Measurements from ENCODE around the gene MAMDC2.

Gene MAMDC2

DNA sequence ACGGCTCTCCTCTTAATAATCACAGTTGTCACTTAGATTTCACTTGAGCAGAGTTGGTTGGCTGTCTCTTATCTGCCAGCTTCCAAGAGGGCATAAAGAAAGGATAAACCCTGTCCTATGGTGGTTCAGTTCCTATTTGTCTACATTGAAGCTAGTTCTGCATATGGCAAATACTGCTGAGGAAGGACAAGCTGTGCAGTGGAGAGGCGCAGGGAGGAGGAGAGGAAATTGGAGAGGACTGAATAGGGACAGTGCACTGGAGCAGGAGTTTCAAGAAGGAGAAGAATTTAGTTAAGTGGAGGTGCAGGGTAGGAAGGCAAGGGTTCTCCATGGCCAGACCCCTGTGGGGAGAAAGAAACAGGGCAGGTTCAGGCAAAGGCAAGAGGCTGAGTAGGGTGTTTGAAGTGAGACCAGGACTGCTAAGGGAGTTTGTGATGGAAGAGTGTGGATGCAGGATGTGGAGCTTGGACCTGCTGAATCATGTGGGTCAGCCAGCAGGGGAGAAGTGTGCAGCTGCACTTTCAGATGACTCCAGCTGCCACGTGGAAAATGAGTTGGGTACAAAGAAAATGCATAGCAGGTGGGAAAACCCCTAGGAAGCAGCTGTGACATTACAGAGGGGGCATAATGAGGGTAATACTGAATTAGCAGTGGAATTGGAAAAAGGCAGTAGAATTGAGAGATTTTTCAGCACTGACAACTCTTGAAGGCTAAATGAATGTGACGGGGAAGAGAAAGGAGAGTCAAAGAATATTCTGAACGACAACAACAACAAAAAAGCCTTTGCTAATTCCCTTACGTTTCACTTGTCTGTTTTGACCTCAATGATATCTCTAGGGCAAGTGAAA lies 66.8 kb downstream of the MAMDC2 start:
- DNase-seq: peak; percentile 11

DNA sequence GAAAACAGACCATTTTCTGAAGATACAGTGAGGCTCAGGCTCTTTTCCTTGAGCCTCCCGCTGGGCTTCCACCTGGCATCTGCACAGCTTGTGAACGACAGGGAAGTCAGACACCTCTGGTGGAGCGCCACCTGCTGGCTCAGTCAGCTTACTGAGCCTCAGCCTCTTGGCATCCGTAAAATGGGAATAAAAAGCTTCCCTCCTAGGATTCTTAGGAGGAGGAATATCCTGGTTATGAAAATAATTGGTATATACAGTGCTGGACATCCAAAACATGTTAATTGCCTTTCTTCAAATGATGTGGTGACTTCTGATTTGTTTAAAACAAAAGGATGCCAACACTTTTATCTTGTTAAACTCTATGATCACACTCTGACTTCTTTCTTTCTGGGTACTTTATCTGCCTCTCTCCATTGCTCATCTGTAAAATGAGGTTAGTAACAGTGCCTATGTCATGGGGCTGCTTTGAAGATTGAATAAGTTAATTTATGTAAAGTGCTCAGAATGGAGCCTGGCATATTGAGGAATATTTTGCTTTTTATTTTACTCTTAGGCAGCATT lies 67.5 kb downstream of the MAMDC2 start:
- DNase-seq: peak; percentile 88

DNA sequence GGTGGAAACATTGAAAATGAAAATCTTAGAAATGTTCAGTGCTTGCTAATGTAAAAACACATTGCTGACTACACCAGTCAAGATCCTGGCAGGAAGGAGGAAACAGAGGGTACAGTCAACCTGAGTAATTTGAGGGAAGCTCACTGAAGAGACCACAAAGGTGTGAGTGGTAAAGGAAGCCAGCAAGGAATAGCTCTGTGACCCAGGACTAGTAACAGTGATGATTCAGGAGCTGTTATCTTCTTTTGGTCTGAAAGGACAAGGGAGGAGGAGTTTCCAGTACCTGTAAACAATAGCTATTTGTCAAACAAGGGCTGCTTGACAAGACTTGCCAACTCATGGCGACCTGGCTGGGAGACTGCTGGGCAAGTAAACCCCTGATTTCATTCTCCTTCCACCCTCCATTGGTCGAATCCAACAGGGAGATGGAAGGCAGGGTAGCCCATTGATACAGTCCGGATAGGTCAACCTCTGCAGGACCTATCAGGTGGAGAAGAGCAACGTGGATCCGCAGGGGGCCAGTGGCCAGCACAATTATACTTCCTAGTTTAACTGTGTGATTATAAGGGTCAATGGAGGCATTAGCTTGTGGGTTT lies 68.1 kb downstream of the MAMDC2 start:
- DNase-seq: no peak

DNA sequence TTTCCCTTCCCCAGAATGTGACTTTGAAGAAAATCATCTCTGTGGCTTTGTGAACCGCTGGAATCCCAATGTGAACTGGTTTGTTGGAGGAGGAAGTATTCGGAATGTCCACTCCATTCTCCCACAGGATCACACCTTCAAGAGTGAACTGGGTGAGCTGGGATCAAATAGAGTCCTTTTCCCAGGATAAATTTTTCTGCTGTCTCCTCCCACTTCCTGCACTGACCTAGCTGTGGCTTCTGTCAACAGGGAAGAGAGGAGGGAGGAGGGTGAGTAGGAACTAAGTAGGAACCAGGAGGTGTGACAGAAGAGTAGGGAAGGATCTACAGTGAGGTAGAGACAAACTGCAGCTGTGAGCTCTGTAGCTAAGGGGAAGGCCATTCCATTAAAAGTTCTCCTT lies 69.3 kb downstream of the MAMDC2 start:
- no peak for DNase-seq

DNA sequence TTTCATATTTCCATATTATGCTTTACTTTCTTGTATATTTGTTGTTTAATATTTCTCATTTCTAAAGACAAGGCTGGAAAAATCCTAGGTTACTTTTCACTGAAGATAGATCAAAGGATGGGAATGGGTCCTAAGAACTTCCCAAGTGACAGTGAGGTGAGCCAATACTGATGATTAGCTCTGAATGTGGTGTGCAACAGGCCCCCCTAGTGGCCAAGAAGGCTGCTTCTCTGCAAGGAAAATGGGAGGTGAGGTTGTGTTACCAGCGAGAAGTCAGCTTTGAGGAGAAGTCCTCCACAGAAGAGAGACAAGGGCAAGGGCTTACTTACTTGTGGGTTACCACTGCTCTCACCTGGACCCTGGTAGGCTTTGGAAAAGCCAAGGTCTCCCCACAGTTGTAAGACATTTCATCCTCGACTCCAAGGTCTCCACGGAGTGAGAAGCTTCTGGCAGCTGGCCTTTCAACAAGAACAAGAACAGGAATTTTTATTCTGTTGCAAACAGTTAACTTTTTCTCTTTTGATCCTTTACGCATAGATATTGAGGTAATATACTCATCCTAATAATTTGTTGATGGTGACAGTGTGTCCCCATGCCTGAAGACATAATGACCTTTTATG lies 69.9 kb downstream of the MAMDC2 start:
- peak; percentile 41 for DNase-seq

DNA sequence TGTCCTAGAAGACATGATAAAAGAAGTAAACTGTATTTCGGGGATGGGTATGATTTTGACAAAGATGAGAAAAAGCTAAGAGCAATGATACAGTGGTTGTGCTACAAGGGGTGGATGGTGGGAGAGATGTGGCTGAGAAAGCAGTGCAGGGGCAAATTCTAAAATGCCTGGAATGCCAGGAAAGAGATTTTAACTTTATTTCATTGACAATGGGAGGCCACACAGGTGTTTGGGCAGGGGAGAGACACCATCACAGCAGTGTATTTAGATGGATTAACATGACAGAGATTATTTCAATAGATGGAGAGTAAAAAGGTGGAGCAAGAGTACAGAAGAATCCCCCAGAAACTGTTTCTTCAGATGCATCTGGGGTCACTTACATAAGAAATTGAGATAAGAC lies 71.2 kb downstream of the MAMDC2 start:
- DNase-seq: no peak

DNA sequence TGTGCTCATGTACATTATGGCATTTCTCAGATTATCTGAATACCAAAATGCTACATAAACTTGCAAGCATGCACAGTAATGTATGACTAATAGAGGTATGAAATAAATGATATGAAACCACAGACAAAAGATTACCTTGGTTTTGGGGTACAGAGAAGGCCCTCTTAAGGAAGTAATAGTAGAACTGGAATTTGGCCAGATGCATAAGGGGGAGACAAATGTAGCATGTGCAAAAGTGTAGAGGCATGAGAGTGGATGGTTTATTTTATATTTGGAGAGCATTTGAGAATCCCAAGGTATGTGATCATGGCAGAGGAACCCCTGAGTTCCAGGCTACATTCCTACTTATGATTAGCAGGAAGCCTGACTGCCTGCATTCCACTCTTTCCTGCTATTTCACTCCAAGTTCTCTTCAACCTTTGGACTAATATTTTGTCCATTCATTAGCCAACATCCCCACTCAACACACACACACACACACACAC lies 74.2 kb downstream of the MAMDC2 start:
- DNase-seq: no peak

DNA sequence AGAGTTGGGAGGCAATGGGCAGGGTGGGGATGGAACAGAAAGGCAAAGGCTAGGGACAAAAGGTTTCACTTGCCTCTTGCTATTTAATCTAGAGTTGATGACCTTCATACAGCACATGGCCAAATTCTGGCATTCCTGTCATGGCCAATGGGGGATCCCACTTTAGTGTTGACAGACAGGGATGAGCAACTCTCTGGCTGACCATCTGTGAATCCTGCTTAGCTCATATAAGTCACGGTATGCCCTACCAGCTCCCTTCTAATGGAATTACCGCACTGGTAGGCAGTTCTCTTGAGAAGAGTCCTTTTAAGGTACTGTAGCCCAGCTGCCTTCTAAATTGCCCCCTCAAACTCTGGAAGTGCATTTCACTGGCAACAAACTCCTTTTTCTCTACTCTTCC lies 76.1 kb downstream of the MAMDC2 start:
- DNase-seq: no peak

DNA sequence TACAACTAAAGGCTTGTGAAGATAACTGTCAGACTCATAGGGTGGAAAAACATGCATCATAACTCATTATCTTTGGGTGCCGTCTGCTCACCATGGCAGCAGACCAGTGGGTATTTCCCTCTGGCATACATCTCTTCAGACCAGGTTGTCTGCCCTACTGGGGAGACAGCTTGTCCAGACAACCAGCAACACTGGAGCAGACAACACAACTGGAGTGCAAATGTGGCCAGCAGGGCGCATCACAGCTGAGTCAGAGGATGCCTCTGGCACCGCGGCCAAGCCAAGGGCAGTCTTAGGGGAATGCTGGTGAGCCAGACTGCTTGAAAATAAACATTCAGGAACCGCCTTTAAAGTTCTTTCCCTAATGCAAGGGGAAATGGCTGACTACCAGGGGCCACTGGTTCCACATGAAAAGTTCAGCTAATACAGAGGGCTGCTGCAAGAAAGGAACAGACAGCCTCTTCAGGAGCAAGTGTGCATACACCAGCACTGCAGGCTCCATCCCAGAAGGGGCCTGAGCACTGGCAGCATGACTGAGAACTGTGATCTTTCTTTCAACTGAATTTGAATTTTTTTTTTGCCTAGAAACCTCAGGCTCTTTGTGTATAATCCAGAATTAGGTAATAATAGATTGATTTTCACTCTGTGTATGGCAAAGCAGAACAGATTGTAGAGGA lies 77.3 kb downstream of the MAMDC2 start:
- DNase-seq: no peak

DNA sequence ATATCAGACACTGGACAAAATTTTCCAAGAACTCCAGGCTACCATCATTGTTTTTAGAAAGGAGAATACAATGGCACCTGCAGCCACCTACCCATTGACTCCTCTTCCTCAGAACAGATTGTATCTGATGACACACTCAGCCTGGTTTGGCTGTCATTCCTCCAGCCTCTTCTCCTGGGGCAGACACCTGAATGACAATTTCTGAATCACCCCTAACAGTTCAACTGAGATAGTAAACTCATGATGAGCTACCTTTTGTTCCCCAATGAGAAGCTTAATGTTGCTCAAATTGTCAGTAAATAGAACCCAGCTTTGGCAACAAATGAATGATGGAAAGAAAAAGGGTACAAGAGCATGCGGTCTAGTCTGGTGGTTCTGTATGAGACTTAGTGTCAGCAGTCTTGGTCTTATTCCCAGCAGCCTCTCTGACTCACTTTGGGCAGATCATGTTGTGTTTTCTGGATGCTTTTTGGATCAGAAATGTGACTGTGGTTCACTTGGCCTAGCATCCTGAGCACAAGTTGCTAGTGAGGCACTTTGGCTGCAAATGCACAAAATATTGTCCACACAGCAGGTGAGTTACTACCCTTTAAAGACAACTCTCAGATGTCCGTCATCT lies 78.3 kb downstream of the MAMDC2 start:
- no peak for DNase-seq

DNA sequence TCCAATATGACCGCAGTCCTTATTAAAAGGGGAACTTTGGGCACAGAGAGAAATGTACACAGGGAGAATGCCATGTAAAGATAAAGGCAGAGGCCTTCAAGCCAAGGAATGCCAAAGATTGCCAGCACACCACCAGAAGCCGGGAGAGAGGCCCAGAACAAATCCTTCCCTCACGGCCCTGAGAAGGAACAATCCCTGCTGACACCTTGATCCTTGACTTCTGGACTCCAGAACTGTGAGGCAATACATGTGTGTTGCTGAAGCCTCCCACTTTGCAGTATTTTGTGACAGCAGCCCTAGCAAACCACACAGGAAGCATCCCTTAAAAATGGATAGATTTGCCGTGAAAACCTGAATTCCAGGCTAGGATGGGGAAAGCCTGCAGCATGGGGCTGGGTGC lies 80.0 kb downstream of the MAMDC2 start:
- DNase-seq: no peak

DNA sequence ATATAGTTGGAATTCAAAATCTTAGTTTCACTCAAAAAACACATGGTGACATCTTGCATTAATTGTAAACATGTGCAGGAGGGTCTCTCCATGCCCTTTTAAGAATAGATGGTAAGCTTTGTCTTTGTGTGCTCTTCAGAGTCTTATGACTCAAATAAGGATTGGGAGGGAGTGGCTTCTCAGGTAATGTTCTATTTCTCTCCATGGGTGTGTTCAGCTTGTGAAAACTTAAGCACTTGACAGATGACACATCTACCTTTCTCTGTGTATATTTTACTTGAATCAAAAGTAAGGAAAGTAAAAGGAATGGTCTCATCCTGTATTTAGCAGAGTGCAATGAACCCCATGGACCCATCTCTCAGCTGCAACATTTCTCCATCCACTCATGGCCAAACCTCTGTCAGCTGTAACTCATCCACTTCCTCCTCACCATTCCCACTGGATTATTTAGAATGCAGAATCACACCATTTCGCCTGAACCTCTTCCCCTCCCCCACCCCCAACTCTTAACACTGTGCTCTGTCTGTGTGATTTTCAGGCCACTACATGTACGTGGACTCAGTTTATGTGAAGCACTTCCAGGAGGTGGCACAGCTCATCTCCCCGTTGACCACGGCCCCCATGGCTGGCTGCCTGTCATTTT lies 82.1 kb downstream of the MAMDC2 start:
- DNase-seq: no peak

DNA sequence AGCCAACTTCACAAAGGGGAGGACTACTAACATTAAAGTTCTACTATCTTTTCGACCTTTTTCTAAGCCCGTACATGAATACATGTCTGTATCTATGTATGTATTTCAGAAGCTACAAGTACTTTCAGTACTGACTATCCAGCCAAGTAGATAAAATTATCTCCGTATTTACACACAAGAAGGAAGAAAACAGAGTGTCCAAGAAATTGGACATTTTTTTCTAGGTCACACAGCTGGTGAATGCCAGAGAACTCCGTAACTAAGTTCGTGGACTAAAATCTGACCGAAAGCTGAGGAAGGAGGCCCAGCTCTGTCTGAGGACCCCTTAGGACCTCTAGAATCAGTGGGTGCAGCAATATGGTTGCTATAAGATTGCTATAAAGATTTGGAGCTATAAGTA lies 83.4 kb downstream of the MAMDC2 start:
- no peak for DNase-seq

DNA sequence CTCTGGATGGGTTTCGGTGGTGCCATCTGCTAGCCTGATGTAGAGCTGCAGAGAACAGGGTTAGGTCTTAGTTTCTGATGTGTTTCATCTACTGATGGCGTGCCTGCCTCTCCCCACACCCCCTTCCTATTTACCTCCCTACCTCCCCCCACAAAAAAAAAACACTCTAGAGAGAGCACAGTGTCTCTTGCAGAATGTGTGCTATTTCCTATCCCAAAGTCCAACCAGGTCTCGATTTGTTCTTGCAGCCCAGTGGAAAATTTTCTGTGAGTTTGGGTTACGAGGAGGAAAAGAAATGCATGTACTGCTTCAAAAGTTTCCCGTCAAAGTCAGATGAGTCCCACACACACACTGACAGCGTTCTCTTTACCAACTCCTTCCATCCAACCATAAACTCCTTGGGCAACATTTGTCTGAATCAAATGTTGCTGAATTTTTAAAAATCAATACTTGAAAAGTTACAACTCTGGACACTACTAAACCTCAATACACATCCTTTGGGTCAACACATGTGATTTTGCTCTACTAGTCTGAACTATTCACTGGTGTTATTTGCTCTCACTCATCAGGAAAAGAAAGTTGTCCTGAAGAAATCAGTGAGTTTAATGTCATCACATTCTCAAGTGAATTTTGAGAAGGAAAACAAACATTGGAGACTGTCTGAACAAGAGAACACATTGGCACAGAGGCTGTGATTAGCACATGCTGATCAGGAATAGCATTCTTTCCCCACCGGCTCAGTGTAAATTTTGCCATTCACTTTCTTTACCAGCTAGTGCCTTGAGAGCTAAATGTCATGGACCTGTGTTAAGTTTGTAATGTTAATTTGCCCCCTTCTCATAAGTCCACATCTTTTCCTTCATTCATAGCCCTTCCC lies 84.1 kb downstream of the MAMDC2 start:
- no peak for DNase-seq

DNA sequence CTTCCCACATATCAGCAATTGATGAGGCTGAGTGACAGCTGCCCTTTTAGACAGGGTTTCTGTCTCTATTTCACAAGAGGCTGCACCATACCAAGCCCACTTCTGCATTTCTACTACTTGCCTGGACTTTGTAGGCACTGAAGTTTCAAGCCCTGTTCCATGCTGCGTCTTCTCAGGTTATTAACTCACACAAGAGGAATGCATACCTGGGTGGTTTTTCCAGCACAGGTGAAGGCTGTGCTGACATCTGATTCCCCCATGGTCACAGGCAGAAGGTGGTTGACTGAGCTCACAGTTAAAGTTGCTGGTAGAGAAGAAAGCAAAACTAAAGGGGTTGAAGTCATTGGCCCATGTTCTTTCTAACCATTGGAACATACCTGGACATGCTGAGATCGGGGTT lies 86.6 kb downstream of the MAMDC2 start:
- no peak for DNase-seq

DNA sequence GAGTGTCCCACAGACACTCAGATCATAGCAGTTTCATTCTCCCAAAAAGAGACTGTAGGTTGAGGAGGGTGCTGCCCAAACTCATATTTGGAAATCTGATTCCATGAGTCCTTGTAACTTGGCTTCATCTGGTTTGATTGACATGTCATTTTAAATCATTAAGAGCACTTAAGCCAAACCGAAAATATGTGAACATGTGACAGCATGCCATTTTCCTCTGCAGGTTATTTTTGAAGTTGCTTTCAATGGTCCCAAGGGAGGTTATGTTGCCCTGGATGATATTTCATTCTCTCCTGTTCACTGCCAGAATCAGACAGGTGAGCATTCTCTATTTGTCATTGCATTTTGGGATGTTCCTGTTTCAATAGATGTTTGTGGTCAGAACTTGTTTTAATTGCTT lies 87.6 kb downstream of the MAMDC2 start:
- no peak for DNase-seq

DNA sequence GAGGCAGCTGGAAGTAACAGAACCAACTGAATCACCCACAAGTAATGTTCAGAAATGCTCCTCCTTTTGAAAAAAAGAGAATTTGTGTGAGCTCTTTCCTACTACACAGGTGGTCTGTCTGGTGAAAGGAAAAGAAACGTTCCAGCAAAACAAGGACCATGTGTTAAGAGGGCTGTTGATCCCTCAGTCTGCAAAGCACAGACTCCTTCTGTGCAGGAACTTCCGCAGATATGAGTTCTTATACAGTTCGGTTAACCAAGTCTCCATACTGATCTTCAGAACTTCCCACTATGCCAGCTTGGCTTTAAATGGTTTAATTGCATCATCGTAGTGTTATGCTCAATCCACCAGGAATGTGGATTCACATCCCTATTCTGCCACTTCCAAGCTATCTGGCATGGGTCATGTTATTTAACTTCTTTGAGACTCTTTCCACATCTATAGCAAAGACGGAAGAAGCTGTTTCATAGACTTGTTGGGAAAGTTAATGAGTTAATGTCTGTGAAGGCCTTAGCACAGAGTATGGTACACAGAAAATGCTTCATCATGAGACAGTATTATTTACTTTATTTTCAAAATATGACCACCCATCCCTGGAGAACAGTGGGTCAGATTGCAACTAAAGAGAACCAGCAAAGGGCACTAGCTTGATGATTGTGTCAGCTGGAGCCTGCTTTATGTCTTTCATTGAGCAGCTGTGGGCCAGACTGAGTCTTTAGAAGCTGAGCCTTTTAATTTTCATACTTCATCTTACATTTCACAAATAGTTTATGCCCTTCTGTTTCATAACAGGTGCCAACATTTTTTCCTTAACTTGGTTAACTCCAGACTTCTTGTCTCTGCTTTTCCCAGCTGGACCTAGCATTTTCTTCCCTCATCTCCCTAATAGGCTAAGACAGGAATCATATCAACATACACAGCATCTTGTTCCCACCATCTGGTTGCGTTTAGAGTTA lies 89.9 kb downstream of the MAMDC2 start:
- no peak for DNase-seq

DNA sequence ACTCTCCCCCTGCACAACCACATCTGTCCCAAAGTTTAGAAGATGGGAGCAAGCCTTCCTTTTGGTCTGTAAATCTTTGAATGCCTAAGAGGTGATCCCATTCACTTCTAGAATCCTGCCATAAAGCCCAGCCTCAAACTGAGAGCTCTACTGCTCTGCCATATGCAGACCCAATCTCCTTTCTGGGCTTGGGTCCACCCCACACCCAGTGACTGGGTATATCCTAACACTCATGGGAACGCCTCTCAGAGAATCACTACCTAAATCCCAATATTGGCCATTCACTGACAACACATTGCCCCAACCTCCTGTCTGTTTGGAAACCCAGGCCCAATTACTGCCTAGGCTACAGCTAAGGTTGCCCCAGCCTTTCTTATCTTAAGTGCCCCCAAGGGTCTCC lies 90.7 kb downstream of the MAMDC2 start:
- DNase-seq: no peak

DNA sequence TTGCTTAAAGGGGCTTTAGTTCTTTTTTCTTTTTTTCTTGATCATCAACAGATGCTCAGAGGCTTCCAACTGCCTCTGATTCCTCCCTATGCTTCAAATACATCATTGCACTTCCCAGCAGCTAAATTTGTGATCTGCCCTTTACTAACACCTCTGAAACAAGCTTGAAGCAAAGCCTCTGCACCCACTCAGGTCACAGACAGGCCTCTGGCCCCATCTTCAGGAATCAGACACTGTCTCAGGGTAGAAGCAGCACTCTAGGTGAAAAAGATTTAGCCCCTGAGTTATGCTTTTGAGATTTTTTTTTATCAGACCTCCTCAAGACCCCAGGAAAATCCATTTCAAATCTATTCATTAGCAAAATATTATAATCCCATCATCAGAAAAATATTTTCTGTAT lies 91.5 kb downstream of the MAMDC2 start:
- no peak for DNase-seq

DNA sequence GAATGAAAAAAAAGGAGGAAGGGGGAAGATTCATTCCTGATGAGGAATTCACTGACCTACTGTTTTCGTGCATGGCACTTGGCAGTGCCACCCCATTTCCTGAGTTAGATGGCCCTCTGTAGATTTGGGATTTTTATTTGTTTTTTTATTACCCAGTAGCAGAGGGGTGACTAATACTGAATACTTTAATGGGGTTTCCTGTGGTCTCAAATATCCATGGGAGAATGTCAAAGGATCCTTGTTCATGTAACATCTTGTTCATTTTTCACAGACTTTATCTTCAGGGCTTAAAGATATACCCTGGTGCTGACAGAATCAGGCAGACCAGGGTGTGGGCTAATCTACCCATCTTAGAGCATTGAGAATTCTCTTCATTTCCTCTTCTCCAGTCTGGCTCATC lies 93.0 kb downstream of the MAMDC2 start:
- DNase-seq: no peak
